Epithelial cell of proximal tubule (primary cell): Measurements from ENCODE around the gene TBX15. TPM values are rescaled to one million over a fixed set of nuclear protein-coding genes. Genes with fewer than 3 reads are reported as not detected.

Source experiments
- DNase-seq: peaks from one replicate; pipeline ENCODE4 v3.0.0-alpha.2; 2011; ENCODE audit warnings: low read depth
- H3K4me3 ChIP-seq: 2 replicates; pipeline ENCODE4 v1.5.1; 2011; ENCODE audit warnings: low read depth, mild to moderate bottlenecking, low read length
- CTCF ChIP-seq: conservative IDR thresholded peaks from 2 replicates; pipeline ENCODE4 v1.5.1; 2012; ENCODE audit warnings: low read depth, mild to moderate bottlenecking, low read length
- total RNA-seq: library from RNA; depleted of rRNA; stranded (reverse); fragments of >200 nt; gene quantifications from 2 replicates; pipeline ENCODE4 v1.2.3, GENCODE V29; 2015

Gene TBX15
- total RNA-seq, 1 donor from 2014 or later, result not detected

GRCh38 chr1:118984722-118985639 lies 3.2 kb downstream of the TBX15 start:
- no peak for DNase-seq
- peak overlapping the region; percentile 39 for H3K4me3 ChIP-seq
- TF ChIP-seq CTCF, result no peak

- peak overlapping the region; percentile 39 for H3K4me3 ChIP-seq
- DNase-seq, result no peak
- no peak for TF ChIP-seq CTCF
Measured at GRCh38 chr1:118984086-118984721, 3.9 kb downstream of the TBX15 start.

- DNase-seq, result no peak
- H3K4me3 ChIP-seq, result no peak overlapping the region
- no peak for TF ChIP-seq CTCF
Measured at GRCh38 chr1:118983558-118984041, 4.5 kb downstream of the TBX15 start.

- H3K4me3 ChIP-seq, result no peak overlapping the region
- TF ChIP-seq CTCF, result no peak
- no peak for DNase-seq
Measured at GRCh38 chr1:118982821-118983557, 5.2 kb downstream of the TBX15 start.

GRCh38 chr1:118982266-118982665 lies 5.9 kb downstream of the TBX15 start:
- no peak overlapping the region for H3K4me3 ChIP-seq
- no peak for TF ChIP-seq CTCF
- no peak for DNase-seq

GRCh38 chr1:118981436-118981835 lies 6.7 kb downstream of the TBX15 start:
- no peak for TF ChIP-seq CTCF
- no peak for DNase-seq

More at GRCh38 chr1:118981436-118981835, 6.7 kb downstream of the TBX15 start:
- H3K4me3 ChIP-seq, result no peak overlapping the region
